H9 (cell line): Measurements from ENCODE around the gene CPE. TPM values are rescaled to one million over a fixed set of nuclear protein-coding genes. Genes with fewer than 3 reads are reported as not detected.

Experiments
- DNase-seq: peaks from one replicate; pipeline ENCODE4 v3.0.0-alpha.2; 2017
- H2AFZ ChIP-seq: one replicate; pipeline ENCODE4 v1.6.1; 2013; ENCODE audit warnings: mild to moderate bottlenecking, low read length, control low read depth, moderate library complexity
- H2AK5ac ChIP-seq: 2 replicates; pipeline ENCODE4 v1.6.1; 2013; ENCODE audit warnings: low read length, control low read depth, mixed read lengths; ENCODE audit not compliant: insufficient read length
- H2BK120ac ChIP-seq: one replicate; pipeline ENCODE4 v1.6.1; 2013; ENCODE audit warnings: low read depth, mild to moderate bottlenecking, low read length, control low read depth, inconsistent platforms; ENCODE audit not compliant: poor library complexity, severe bottlenecking
- H2BK12ac ChIP-seq: 2 replicates; pipeline ENCODE4 v1.6.1; 2013; ENCODE audit warnings: low read length, control low read depth, mixed read lengths, low read depth; ENCODE audit not compliant: insufficient read length
- H2BK15ac ChIP-seq: 2 replicates; pipeline ENCODE4 v1.6.1; 2013; ENCODE audit warnings: low read depth, low read length, control low read depth
- H2BK20ac ChIP-seq: one replicate; pipeline ENCODE4 v1.6.1; 2013; ENCODE audit warnings: low read depth, mild to moderate bottlenecking, low read length, control low read depth, inconsistent platforms; ENCODE audit not compliant: poor library complexity, severe bottlenecking
- H2BK5ac ChIP-seq: 2 replicates; pipeline ENCODE4 v1.6.1; 2013; ENCODE audit warnings: low read length, control low read depth, mixed read lengths; ENCODE audit not compliant: insufficient read length
- H3K14ac ChIP-seq: 2 replicates; pipeline ENCODE4 v1.6.1; 2013; ENCODE audit warnings: low read length, control low read depth; ENCODE audit not compliant: insufficient read depth
- H3K18ac ChIP-seq: 2 replicates; pipeline ENCODE4 v1.6.1; 2013; ENCODE audit warnings: low read depth, mild to moderate bottlenecking, mixed read lengths, low read length, control low read depth; ENCODE audit not compliant: insufficient read length
- H3K23ac ChIP-seq: 2 replicates; pipeline ENCODE4 v1.6.1; 2013; ENCODE audit warnings: low read length, control low read depth, mixed read lengths, low read depth; ENCODE audit not compliant: insufficient read length
- H3K23me2 ChIP-seq: 2 replicates; pipeline ENCODE4 v1.6.1; 2013; ENCODE audit warnings: low read depth, mild to moderate bottlenecking, mixed read lengths, low read length, control low read depth; ENCODE audit not compliant: insufficient read length, poor library complexity, severe bottlenecking
- H3K27ac ChIP-seq: 2 replicates; pipeline ENCODE4 v1.5.1; 2013; ENCODE audit warnings: low read length, control low read depth, mixed read lengths, low read depth; ENCODE audit not compliant: insufficient read length
- H3K27me3 ChIP-seq: 2 replicates; pipeline ENCODE4 v1.6.1; 2013; ENCODE audit warnings: low read length, control low read depth, inconsistent platforms; ENCODE audit not compliant: insufficient read depth
- H3K4ac ChIP-seq: 2 replicates; pipeline ENCODE4 v1.6.1; 2013; ENCODE audit warnings: low read depth, mild to moderate bottlenecking, control low read depth, inconsistent platforms, low read length, moderate library complexity
- H3K4me1 ChIP-seq: 2 replicates; pipeline ENCODE4 v1.6.1; 2013; ENCODE audit warnings: low read length, control low read depth, inconsistent platforms; ENCODE audit not compliant: insufficient read depth
- H3K4me2 ChIP-seq: 2 replicates; pipeline ENCODE4 v1.6.1; 2013; ENCODE audit warnings: low read length, control low read depth, mixed read lengths; ENCODE audit not compliant: insufficient read length, insufficient read depth
- H3K56ac ChIP-seq: 2 replicates; pipeline ENCODE4 v1.6.1; 2013; ENCODE audit warnings: low read depth, mild to moderate bottlenecking, mixed read lengths, low read length, control low read depth; ENCODE audit not compliant: insufficient read length
- H3K79me1 ChIP-seq: 2 replicates; pipeline ENCODE4 v1.6.1; 2013; ENCODE audit warnings: low read depth, mild to moderate bottlenecking, moderate library complexity, low read length, control low read depth, inconsistent platforms; ENCODE audit not compliant: insufficient read depth, poor library complexity, severe bottlenecking
- H3K79me2 ChIP-seq: 2 replicates; pipeline ENCODE4 v1.6.1; 2013; ENCODE audit warnings: low read length, control low read depth, inconsistent platforms; ENCODE audit not compliant: insufficient read depth
- H3K9ac ChIP-seq: 2 replicates; pipeline ENCODE4 v1.6.1; 2013; ENCODE audit warnings: low read length, control low read depth, mixed read lengths; ENCODE audit not compliant: insufficient read length; ENCODE audit errors: extremely low read depth
- H3K9me3 ChIP-seq: one replicate; pipeline ENCODE4 v1.6.1; 2013; ENCODE audit warnings: low read depth, low read length, inconsistent platforms; ENCODE audit not compliant: control insufficient read depth
- H3T11ph ChIP-seq: one replicate; pipeline ENCODE4 v1.6.1; 2013; ENCODE audit warnings: mild to moderate bottlenecking, low read length, control low read depth, inconsistent platforms
- H4K20me1 ChIP-seq: one replicate; pipeline ENCODE4 v1.6.1; 2013; ENCODE audit not compliant: control insufficient read depth, insufficient read length, insufficient read depth
- H4K5ac ChIP-seq: 2 replicates; pipeline ENCODE4 v1.6.1; 2013; ENCODE audit warnings: low read depth, mild to moderate bottlenecking, mixed read lengths, low read length, control low read depth; ENCODE audit not compliant: insufficient read length
- H4K8ac ChIP-seq: replicated peaks from 2 replicates; pipeline ENCODE4 v1.6.1; 2013; ENCODE audit warnings: low read length, control low read depth, mixed read lengths, low read depth; ENCODE audit not compliant: insufficient read length
- H4K91ac ChIP-seq: 2 replicates; pipeline ENCODE4 v1.6.1; 2013; ENCODE audit warnings: low read depth, mild to moderate bottlenecking, moderate library complexity, mixed read lengths, low read length, control low read depth; ENCODE audit not compliant: insufficient read length
- H3K27ac Mint-ChIP-seq, 3 experiments: 2 replicates in 2 of 3; 3 replicates in 1 of 3; pipeline ENCODE4 v1.8.0; 2020 to 2021; ENCODE audit warnings: mixed read lengths in 3 of 3, mild to moderate bottlenecking in 1 of 3, moderate library complexity in 1 of 3
- H3K27me3 Mint-ChIP-seq: 2 replicates; pipeline ENCODE4 v1.8.0; 2021; ENCODE audit warnings: low read depth, mild to moderate bottlenecking, moderate library complexity, mixed read lengths
- H3K36me3 Mint-ChIP-seq, 3 experiments: 2 replicates in 2 of 3; 3 replicates in 1 of 3; pipeline ENCODE4 v1.8.0; 2020 to 2021; ENCODE audit warnings: low read depth in 3 of 3, mixed read lengths in 3 of 3; ENCODE audit not compliant: insufficient read depth in 1 of 3
- H3K4me1 Mint-ChIP-seq, 2 experiments: 2 replicates each; pipeline ENCODE4 v1.8.0; 2020; ENCODE audit warnings: mixed read lengths in 2 of 2
- H3K4me3 Mint-ChIP-seq, 2 experiments: 2 replicates in 1 of 2; 3 replicates in 1 of 2; pipeline ENCODE4 v1.8.0; 2020 to 2021; ENCODE audit warnings: mild to moderate bottlenecking in 2 of 2, mixed read lengths in 2 of 2, moderate library complexity in 1 of 2
- H3K9me3 Mint-ChIP-seq, 2 experiments: 2 replicates in 1 of 2; 3 replicates in 1 of 2; pipeline ENCODE4 v1.8.0; 2020; ENCODE audit warnings: mild to moderate bottlenecking in 2 of 2, mixed read lengths in 2 of 2, moderate library complexity in 1 of 2
- CTCF ChIP-seq: fragments of 200-600 bp; sonication (generic); conservative IDR thresholded peaks from 3 replicates; pipeline ENCODE4 v1.8.0; 2021; ENCODE audit warnings: antibody characterized with exemption, mild to moderate bottlenecking
- WGBS: extraction: QIAGEN DNeasy Blood & Tissue Kit; methylation state at CpG from one replicate; pipeline ENCODE4 v1.1.7; 2013; ENCODE audit warnings: missing lambda C conversion rate, low lambda C conversion rate, mixed read lengths; ENCODE audit not compliant: insufficient read length; ENCODE audit errors: extremely low coverage; 5-methylcytosine and 5-hydroxymethylcytosine counted together
- total RNA-seq: library from RNA; stranded (reverse); gene quantifications from 2 replicates; pipeline ENCODE4 v1.2.1, GENCODE V29; 2021

Gene CPE
- total RNA-seq, 1 experiment from 2014 or later = 10.0 TPM

GRCh38 chr4:165426331-165426730 lies 47.5 kb downstream of the CPE start:
- Histone ChIP-seq H2BK15ac (no peak overlapping the region), H3K4me2 (no peak overlapping the region), H2AFZ (no peak overlapping the region), H3K79me1 (no peaks in the 10 kb centered on the region), H3K9ac (no peak overlapping the region), H3K23ac (no peak overlapping the region), H3K14ac (no peak overlapping the region), H2BK12ac (no peak overlapping the region), H3K27me3 (no peaks in the 10 kb centered on the region), H3K18ac (no peak overlapping the region), H3K9me3 (no peaks in the 10 kb centered on the region), H4K5ac (no peak overlapping the region), H4K20me1 (no peaks in the 10 kb centered on the region), H3K27ac (no peak overlapping the region), H2BK5ac (no peak overlapping the region), H3T11ph (no peak overlapping the region), H3K79me2 (no peaks in the 10 kb centered on the region), H2AK5ac (no peak overlapping the region), H3K23me2 (no peaks in the 10 kb centered on the region), H4K8ac (no peak overlapping the region), H3K4me1 (no peaks in the 10 kb centered on the region), H2BK20ac (no peak overlapping the region), H2BK120ac (no peak overlapping the region), H4K91ac (no peak overlapping the region), H3K4ac (no peak overlapping the region), H3K56ac (no peak overlapping the region)
- no peaks in the 10 kb centered on the region for H3K4me1 Mint-ChIP-seq
- no peaks in the 10 kb centered on the region for H3K27me3 Mint-ChIP-seq
- no peak for DNase-seq
- peaks cover 13 to 19% of the 10 kb centered on the region in 2 experiments for H3K9me3 Mint-ChIP-seq
- no CpG with 5 or more reads among the region's 1 CpG for WGBS
- no peak overlapping the region; a peak in 1 of 7 replicates for H3K27ac Mint-ChIP-seq
- peaks cover 0 to 20% (median 11%) of the 10 kb centered on the region in 3 experiments; a peak in 4 of 7 replicates for H3K36me3 Mint-ChIP-seq
- H3K4me3 Mint-ChIP-seq = no peak overlapping the region
- no peak for TF ChIP-seq CTCF
